PFSK-1 (cell line): ENCODE results near the gene NCAPH2.

ENCODE experiments used
- POLR2AphosphoS5 ChIP-seq: IDR thresholded peaks from 2 replicates; pipeline ENCODE4 v1.6.1; 2012; ENCODE audit warnings: low read depth, mild to moderate bottlenecking, control low read depth, low read length, moderate library complexity
- REST ChIP-seq, 2 experiments: IDR thresholded peaks; 2 replicates each; pipeline versions ENCODE4 v1.6.1 to v1.8.0; 2011 to 2012; ENCODE audit warnings: low read depth in 2 of 2, low read length in 2 of 2, control low read depth in 1 of 2, inconsistent platforms in 1 of 2, mild to moderate bottlenecking in 1 of 2, moderate library complexity in 1 of 2; ENCODE audit not compliant: insufficient read depth in 1 of 2
- SIN3A ChIP-seq: IDR thresholded peaks from 2 replicates; pipeline ENCODE4 v1.6.1; 2012; ENCODE audit warnings: mild to moderate bottlenecking, low read length, moderate library complexity, borderline replicate concordance; ENCODE audit not compliant: insufficient read depth

DNA sequence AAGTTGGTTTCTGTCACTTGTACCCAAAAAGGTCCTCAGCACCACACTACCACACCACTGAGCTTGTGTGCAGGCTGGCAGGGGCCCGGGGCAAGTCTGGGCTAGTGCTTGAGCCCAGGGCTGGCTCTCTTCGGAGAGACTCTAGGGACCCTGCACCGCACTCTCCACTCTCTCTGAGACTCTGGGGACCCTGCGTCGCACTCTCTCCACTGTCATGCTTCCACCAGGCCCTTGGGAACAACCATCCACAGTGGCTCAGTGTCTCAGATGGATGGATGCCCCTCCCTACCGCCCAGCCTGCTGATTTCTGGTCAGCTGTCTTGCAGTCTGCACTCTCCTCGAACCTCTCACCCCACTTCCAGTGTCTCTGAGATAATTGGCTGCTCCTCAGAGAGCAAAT lies 31.2 kb upstream of the NCAPH2 start:
- TF ChIP-seq SIN3A = no peak
- TF ChIP-seq POLR2AphosphoS5 = no peak
- TF ChIP-seq REST (IDR thresholded peaks at IDR 0.05; ENCODE audit: insufficient read depth in 1 of 2, low read depth in 2 of 2, low read length in 2 of 2) = no peak
